ENCODE results near the gene PLCB4. TPM values are rescaled to one million over a fixed set of nuclear protein-coding genes. Genes with fewer than 3 reads are reported as not detected.

Gene PLCB4
- polyA plus RNA-seq, 3 donors = not detected

DNA sequence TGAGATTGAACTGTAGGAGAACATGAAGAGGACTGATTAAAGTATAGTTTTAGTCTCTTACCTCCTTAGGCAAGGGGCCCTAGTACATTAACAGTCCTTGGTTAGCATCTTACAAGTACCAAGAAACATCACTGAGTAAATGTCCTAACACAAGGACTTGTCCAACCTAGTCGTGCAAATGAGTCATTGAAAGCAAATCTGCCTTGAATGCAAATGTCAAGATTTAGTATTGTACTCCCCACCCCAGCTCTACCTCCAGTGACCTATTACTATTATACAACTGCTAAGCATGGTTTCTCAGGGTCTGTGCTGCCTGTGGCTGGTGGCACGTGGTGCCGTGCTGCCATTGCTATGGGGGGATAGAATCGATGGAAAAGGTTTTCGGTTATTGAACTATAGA lies 138.4 kb downstream of the PLCB4 start:
- Histone ChIP-seq H3K9me3 (replicated peaks in 1 of 2; ENCODE audit: control insufficient read depth in 1 of 2, insufficient read depth in 1 of 2, low read length in 2 of 2) (no peaks in the 10 kb centered on the region), H3K27me3 (ENCODE audit: control insufficient read depth in 2 of 2, insufficient read depth in 2 of 2, low read length in 2 of 2) (no peaks in the 10 kb centered on the region), H2AFZ (ENCODE audit: insufficient read depth, low read depth, low read length, poor library complexity, severe bottlenecking) (no peak overlapping the region), H3K27ac (ENCODE audit: low read depth in 1 of 2, low read length in 2 of 2) (no peak overlapping the region), H3K4me3 (replicated peaks in 1 of 3; ENCODE audit: low read depth in 2 of 3, low read length in 3 of 3) (no peak overlapping the region), H3K79me2 (ENCODE audit: insufficient read depth, low read length) (no peaks in the 10 kb centered on the region), H4K20me1 (ENCODE audit: insufficient read depth, low read length) (no peaks in the 10 kb centered on the region), H3K36me3 (replicated peaks in 1 of 2; ENCODE audit: control insufficient read depth in 1 of 2, insufficient read depth in 2 of 2, low read length in 2 of 2) (no peaks in the 10 kb centered on the region), H3K4me2 (replicated peaks; ENCODE audit: extremely low read depth, low read length, poor library complexity, severe bottlenecking) (no peak overlapping the region), H3K4me1 (ENCODE audit: control insufficient read depth in 1 of 2, insufficient read depth in 2 of 2, low read length in 2 of 2) (no peaks in the 10 kb centered on the region), H3K9ac (ENCODE audit: insufficient read depth, low read length, poor library complexity, severe bottlenecking) (no peak overlapping the region)
- no CpG with 5 or more reads among the region's 5 CpGs for whole genome bisulfite sequencing (ENCODE audit: insufficient coverage)
- Mint-ChIP-seq H3K4me3 (no peak overlapping the region), H3K9me3 (peaks cover 0 to 1% (median 0%) of the 10 kb centered on the region in 7 donors), H3K27ac (no peak overlapping the region), H3K36me3 (no peaks in the 10 kb centered on the region), H3K4me1 (no peaks in the 10 kb centered on the region), H3K27me3 (ENCODE audit: low read depth in 3 of 3) (peaks cover 0 to 3% (median 2%) of the 10 kb centered on the region in 3 donors)
- intact Hi-C loops (cut with micrococcal nuclease) = no loop called here
- no peak for TF ChIP-seq CTCF (IDR thresholded peaks at IDR 0.05)
- DNase-seq = no peak

GRCh38 chr20:9210356-9210755 lies 141.5 kb downstream of the PLCB4 start:
- Histone ChIP-seq H4K20me1 (ENCODE audit: insufficient read depth, low read length) (no peaks in the 10 kb centered on the region), H2AFZ (ENCODE audit: insufficient read depth, low read depth, low read length, poor library complexity, severe bottlenecking) (no peak overlapping the region), H3K36me3 (replicated peaks in 1 of 2; ENCODE audit: control insufficient read depth in 1 of 2, insufficient read depth in 2 of 2, low read length in 2 of 2) (no peaks in the 10 kb centered on the region), H3K27ac (ENCODE audit: low read depth in 1 of 2, low read length in 2 of 2) (no peak overlapping the region), H3K4me3 (replicated peaks in 1 of 3; ENCODE audit: low read depth in 2 of 3, low read length in 3 of 3) (no peak overlapping the region), H3K4me2 (replicated peaks; ENCODE audit: extremely low read depth, low read length, poor library complexity, severe bottlenecking) (no peak overlapping the region), H3K27me3 (ENCODE audit: control insufficient read depth in 2 of 2, insufficient read depth in 2 of 2, low read length in 2 of 2) (no peaks in the 10 kb centered on the region), H3K79me2 (ENCODE audit: insufficient read depth, low read length) (no peaks in the 10 kb centered on the region), H3K4me1 (ENCODE audit: control insufficient read depth in 1 of 2, insufficient read depth in 2 of 2, low read length in 2 of 2) (no peaks in the 10 kb centered on the region), H3K9ac (ENCODE audit: insufficient read depth, low read length, poor library complexity, severe bottlenecking) (no peak overlapping the region), H3K9me3 (replicated peaks in 1 of 2; ENCODE audit: control insufficient read depth in 1 of 2, insufficient read depth in 1 of 2, low read length in 2 of 2) (no peaks in the 10 kb centered on the region)
- Mint-ChIP-seq H3K9me3 (peaks cover 0 to 1% (median 0%) of the 10 kb centered on the region in 7 donors), H3K27ac (no peak overlapping the region), H3K4me1 (peaks cover 8% of the 10 kb centered on the region), H3K4me3 (no peak overlapping the region), H3K36me3 (no peaks in the 10 kb centered on the region), H3K27me3 (ENCODE audit: low read depth in 3 of 3) (peaks cover 0 to 2% (median 0%) of the 10 kb centered on the region in 3 donors)
- DNase-seq = no peak
- TF ChIP-seq CTCF (IDR thresholded peaks at IDR 0.05) = no peak
- 60% methylated on average over 1 of the region's 5 CpGs for WGBS (ENCODE audit: insufficient coverage)
- intact Hi-C loops (cut with micrococcal nuclease) = no loop called here

Data from CD14-positive monocyte (primary cell).